HepG2 (cell line): Measurements from ENCODE around the gene DHTKD1. TPM values are rescaled to one million over a fixed set of nuclear protein-coding genes. Genes with fewer than 3 reads are reported as not detected.

Experiments used
- ADNP ChIP-seq: sonication (generic); formaldehyde crosslinking; IDR thresholded peaks from 2 replicates; pipeline ENCODE4 v1.4.0; 2020; ENCODE audit warnings: missing genetic modification reagents
- AGO1 ChIP-seq: fragments of 200-400 bp; formaldehyde crosslinking; IDR thresholded peaks from 2 replicates; pipeline ENCODE4 v1.6.1; 2017; ENCODE audit warnings: mild to moderate bottlenecking, low read depth, low read length, moderate library complexity; ENCODE audit not compliant: poor library complexity, severe bottlenecking
- CREB3 ChIP-seq: sonication (generic); formaldehyde crosslinking; IDR thresholded peaks from 2 replicates; pipeline ENCODE4 v1.5.0; 2020; ENCODE audit warnings: missing genetic modification reagents
- ELF3 ChIP-seq: IDR thresholded peaks from 2 replicates; pipeline ENCODE4 v1.6.1; 2016; ENCODE audit warnings: missing genetic modification reagents, missing compliant biosample characterization
- FOXM1 ChIP-seq: sonication (generic); formaldehyde crosslinking; IDR thresholded peaks from 2 replicates; pipeline ENCODE4 v1.5.0; 2020; ENCODE audit warnings: missing genetic modification reagents
- LCORL ChIP-seq, 2 experiments: fragments of 450-650 bp in 1 of 2; sonication (generic) in 1 of 2; formaldehyde crosslinking in 1 of 2; IDR thresholded peaks; 2 replicates each; pipeline versions ENCODE4 v1.5.0 to v1.6.1; 2017 to 2020; ENCODE audit warnings: antibody characterized with exemption in 1 of 2, missing genetic modification reagents in 1 of 2
- MTA3 ChIP-seq: sonication (generic); formaldehyde crosslinking; IDR thresholded peaks from 2 replicates; pipeline ENCODE4 v1.4.0; 2020; ENCODE audit warnings: missing genetic modification reagents
- PLRG1 ChIP-seq: fragments of 450-650 bp; conservative IDR thresholded peaks from 2 replicates; pipeline ENCODE4 v1.6.1; 2016
- PRMT3 ChIP-seq: sonication (generic); formaldehyde crosslinking; IDR thresholded peaks from 2 replicates; pipeline ENCODE4 v1.8.1; 2022; ENCODE audit warnings: low read depth, mild to moderate bottlenecking, moderate library complexity, missing genetic modification reagents, borderline replicate concordance
- RFXANK ChIP-seq: IDR thresholded peaks from 2 replicates; pipeline ENCODE4 v1.6.1; 2016
- SMAD3 ChIP-seq: sonication (generic); formaldehyde crosslinking; IDR thresholded peaks from 2 replicates; pipeline ENCODE4 v1.4.0; 2020; ENCODE audit warnings: missing genetic modification reagents
- SOX5 ChIP-seq: IDR thresholded peaks from 2 replicates; pipeline ENCODE4 v1.6.1; 2016; ENCODE audit warnings: borderline replicate concordance
- SRSF1 ChIP-seq: fragments of 200-400 bp; formaldehyde crosslinking; optimal IDR thresholded peaks from 2 replicates; pipeline ENCODE3; 2017; ENCODE audit warnings: mild to moderate bottlenecking, low read depth, low read length, moderate library complexity
- WIZ ChIP-seq: sonication (generic); formaldehyde crosslinking; IDR thresholded peaks from 2 replicates; pipeline ENCODE4 v1.5.1; 2020; ENCODE audit warnings: mild to moderate bottlenecking, missing genetic modification reagents
- ZBTB43 ChIP-seq: sonication (generic); formaldehyde crosslinking; conservative IDR thresholded peaks from 2 replicates; pipeline ENCODE4 v1.4.0; 2020; ENCODE audit warnings: missing genetic modification reagents
- ZNF276 ChIP-seq: sonication (generic); formaldehyde crosslinking; IDR thresholded peaks from 2 replicates; pipeline ENCODE4 v1.4.0; 2020; ENCODE audit warnings: mild to moderate bottlenecking, low read depth, missing genetic modification reagents
- ZNF503 ChIP-seq: sonication (generic); formaldehyde crosslinking; IDR thresholded peaks from 2 replicates; pipeline ENCODE4 v1.4.0; 2020; ENCODE audit warnings: missing genetic modification reagents
- ZNF674 ChIP-seq: sonication (generic); formaldehyde crosslinking; IDR thresholded peaks from 2 replicates; pipeline ENCODE4 v1.5.0; 2020; ENCODE audit warnings: low read depth, mild to moderate bottlenecking, missing genetic modification reagents
- ZNF687 ChIP-seq: sonication (generic); formaldehyde crosslinking; IDR thresholded peaks from 2 replicates; pipeline ENCODE4 v1.5.1; 2020; ENCODE audit warnings: mild to moderate bottlenecking, missing genetic modification reagents, moderate library complexity
- ZNF777 ChIP-seq: sonication (generic); formaldehyde crosslinking; IDR thresholded peaks from 2 replicates; pipeline ENCODE4 v1.4.0; 2020; ENCODE audit warnings: missing genetic modification reagents
- polyA plus RNA-seq, 8 experiments: library from polyadenylated mRNA; depleted of rRNA in 3 of 8; stranded (reverse) in 7 of 8; unstranded in 1 of 8; fragments of >200 nt; fragmentation: Illumina TruSeq in 4 of 8; extraction: Trizol in 4 of 8; gene quantifications; 2 replicates each; pipeline versions ENCODE4 v1.2.1 to v1.2.3, GENCODE V29; 2011 to 2016; ENCODE audit warnings: low read depth in 4 of 8, missing spikeins in 1 of 8, mixed read lengths in 1 of 8; ENCODE audit not compliant: insufficient read depth in 1 of 8
- total RNA-seq, 5 experiments: library from RNA; depleted of rRNA; stranded (reverse); fragments of >200 nt; fragmentation: Illumina TruSeq; extraction: Trizol; gene quantifications; 2 replicates each; pipeline ENCODE4 v1.2.3, GENCODE V29; 2016; ENCODE audit warnings: low read depth in 1 of 5

DHTKD1 gene
- total and polyA plus RNA-seq, 2 of the 13 experiments (the other 11 are each of a cell fraction or from before 2014, with no cell fraction given), result 9.6 to 14.1 TPM

GRCh38 chr10:12042797-12043651, 25.7 kb upstream of the DHTKD1 start, which contains the start of gene UPF2 (continued):
- TF ChIP-seq ZNF503 (CRISPR knock-in tag), result no peak
- TF ChIP-seq RFXANK, result no peak
- no peak for TF ChIP-seq ZNF674 (CRISPR knock-in tag)
- TF ChIP-seq PRMT3 (CRISPR knock-in tag), result no peak
- no peak for TF ChIP-seq ZBTB43
- peak; percentile 73 for TF ChIP-seq ZNF687 (CRISPR knock-in tag)
- TF ChIP-seq AGO1, result no peak
- no peak for TF ChIP-seq SRSF1
- TF ChIP-seq SMAD3 (CRISPR knock-in tag), result no peak
- no peak for TF ChIP-seq WIZ
- no peak; the same call in 1 of the 2 replicates for TF ChIP-seq ZNF777 (CRISPR knock-in tag)
- no peak for TF ChIP-seq FOXM1
- TF ChIP-seq ZNF276, result no peak
- no peak for TF ChIP-seq PLRG1
- no peak for TF ChIP-seq CREB3 (CRISPR knock-in tag)
- 0 out of 2 replicates have a peak, but pooled peaks have one; percentile 10 for TF ChIP-seq SOX5 (CRISPR knock-in tag)
- no peak for TF ChIP-seq ADNP (CRISPR knock-in tag)
- TF ChIP-seq LCORL (IDR thresholded peaks at IDR 0.05), result no peak
- TF ChIP-seq LCORL (CRISPR knock-in tag; IDR thresholded peaks at IDR 0.05), result no peak
- no peak for TF ChIP-seq MTA3
- TF ChIP-seq ELF3, result peak; percentile 79
